ENCODE measurements around the gene LCORL. TPM values are rescaled to one million over a fixed set of nuclear protein-coding genes. Genes with fewer than 3 reads are reported as not detected.

LCORL gene
- total RNA-seq, 4 donors from 2014 or later = 11.4 to 23.6 (median 13.0) TPM

DNA sequence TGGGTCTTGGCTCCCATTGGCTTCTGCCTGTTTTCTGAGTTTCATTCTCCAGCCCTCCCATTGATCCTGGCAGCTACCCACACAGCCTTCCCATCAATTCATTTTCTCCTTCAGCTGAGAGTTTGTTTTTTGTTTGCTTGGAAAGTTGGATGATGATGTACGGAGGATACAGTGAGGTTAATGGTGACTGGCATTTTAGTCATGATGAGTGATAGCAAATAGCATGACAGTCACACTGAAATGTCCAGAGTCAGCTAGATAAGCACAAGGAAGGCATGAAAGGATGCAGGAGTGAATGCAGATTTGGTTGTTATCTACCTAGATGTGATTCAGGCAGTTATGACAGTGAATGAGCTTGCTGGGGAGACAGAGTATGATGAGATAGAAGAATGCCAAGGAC is 30.6 kb upstream of the LCORL start:
- ATAC-seq (ENCODE audit: low FRiP score) (no peak), DNase-seq (ENCODE audit: low spot score) (no peak)
- no peak for TF ChIP-seq CTCF (IDR thresholded peaks at IDR 0.05)

GRCh38 chr4:18051281-18051680 is 29.7 kb upstream of the LCORL start:
- DNase-seq (ENCODE audit: low spot score) (no peak), ATAC-seq (ENCODE audit: low FRiP score) (no peak)
- TF ChIP-seq CTCF (IDR thresholded peaks at IDR 0.05) = no peak

DNA sequence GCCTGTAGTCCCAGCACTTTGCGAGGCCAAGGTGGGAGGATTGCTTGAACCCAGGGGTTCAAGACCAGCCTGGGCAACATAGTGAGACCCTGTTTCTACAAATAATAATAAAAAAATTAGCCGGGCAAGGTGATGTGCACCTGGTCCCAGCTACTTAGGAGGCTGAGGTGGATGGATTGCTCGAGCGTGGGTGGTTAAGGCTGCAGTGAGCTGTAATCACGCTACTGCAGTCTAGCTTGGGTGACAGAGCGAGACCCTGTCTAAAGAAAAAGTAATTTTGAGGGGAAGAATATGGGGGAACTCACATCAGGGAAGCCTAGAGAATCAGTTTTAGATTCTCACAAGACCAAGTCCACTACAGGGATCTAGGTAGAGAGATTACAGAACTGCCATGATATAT is 28.9 kb upstream of the LCORL start:
- DNase-seq (ENCODE audit: low spot score) (no peak), ATAC-seq (ENCODE audit: low FRiP score) (no peak)
- no peak for TF ChIP-seq CTCF (IDR thresholded peaks at IDR 0.05)

GRCh38 chr4:18049446-18049845 is 27.9 kb upstream of the LCORL start:
- TF ChIP-seq CTCF (IDR thresholded peaks at IDR 0.05) = no peak
- no peak for DNase-seq (ENCODE audit: low spot score)
- ATAC-seq (ENCODE audit: low FRiP score) = no peak

DNA sequence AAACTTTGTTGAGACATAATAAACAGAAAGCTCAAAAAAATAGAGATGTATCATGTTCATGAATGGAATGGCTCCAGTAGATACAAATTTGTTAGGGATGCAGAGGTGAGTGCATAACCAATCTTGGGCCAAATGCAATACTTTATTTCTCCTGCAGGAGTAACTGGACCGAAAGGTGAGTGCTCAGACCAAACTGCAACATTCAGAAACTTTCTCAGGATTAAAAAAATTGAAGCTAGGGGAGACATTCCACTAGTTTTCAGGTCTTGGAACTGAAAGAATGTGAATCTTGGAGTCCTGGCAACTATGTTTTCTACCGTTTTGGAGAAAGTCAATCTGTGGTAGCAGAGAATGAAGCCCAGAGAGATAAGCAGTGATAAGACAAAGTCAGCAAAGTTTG is 21.2 kb upstream of the LCORL start:
- no peak for TF ChIP-seq CTCF (IDR thresholded peaks at IDR 0.05)
- no peak for DNase-seq (ENCODE audit: low spot score)
- ATAC-seq (ENCODE audit: low FRiP score) = no peak

DNA sequence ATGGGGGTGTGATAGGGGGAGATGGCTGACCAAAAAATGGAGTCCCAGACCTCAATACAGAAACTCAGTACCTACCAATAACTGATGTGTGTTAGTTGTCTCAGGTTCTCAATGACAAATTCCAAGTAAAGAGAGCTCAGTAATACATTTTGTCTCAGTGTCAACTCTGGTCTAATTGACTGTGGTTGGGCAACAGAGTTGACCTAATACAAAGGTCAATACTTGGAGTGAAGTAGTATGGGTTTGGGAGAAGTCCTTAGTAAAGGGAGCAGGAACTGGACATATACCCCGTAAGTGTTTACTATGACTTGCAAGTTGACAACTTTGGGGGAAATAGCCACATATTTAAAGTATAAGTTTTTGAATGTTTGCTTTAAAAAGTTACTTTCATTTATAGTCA is 20.5 kb upstream of the LCORL start:
- DNase-seq (ENCODE audit: low spot score) (no peak), ATAC-seq (ENCODE audit: low FRiP score) (no peak)
- TF ChIP-seq CTCF (IDR thresholded peaks at IDR 0.05) = no peak

- no peak for TF ChIP-seq CTCF (IDR thresholded peaks at IDR 0.05)
- DNase-seq (ENCODE audit: low spot score) (no peak), ATAC-seq (ENCODE audit: low FRiP score) (no peak)
These were observed 19.6 kb upstream of the LCORL start for GRCh38 chr4:18041114-18041513.

Data from omental fat pad (tissue), 4 donors.